Muscle of leg (tissue), 11 donors: ENCODE data around the gene ZBTB34. TPM values are rescaled to one million over a fixed set of nuclear protein-coding genes. Genes with fewer than 3 reads are reported as not detected.

Experiments used
- DNase-seq: peaks from one replicate; pipeline ENCODE4 v3.0.0; 2013
- H3K27ac ChIP-seq: one replicate; pipeline ENCODE4 v1.5.1; 2013; ENCODE audit warnings: mild to moderate bottlenecking, low read length, control low read depth
- H3K27me3 ChIP-seq: one replicate; pipeline ENCODE4 v1.6.1; 2013; ENCODE audit warnings: low read length; ENCODE audit not compliant: control insufficient read depth, insufficient read depth
- H3K36me3 ChIP-seq: one replicate; pipeline ENCODE4 v1.6.1; 2013; ENCODE audit warnings: low read length; ENCODE audit not compliant: control insufficient read depth, insufficient read depth
- H3K4me1 ChIP-seq: one replicate; pipeline ENCODE4 v1.6.1; 2013; ENCODE audit warnings: low read length; ENCODE audit not compliant: control insufficient read depth, insufficient read depth
- H3K4me3 ChIP-seq: one replicate; pipeline ENCODE4 v1.5.1; 2013; ENCODE audit warnings: low read length, control low read depth
- H3K9me3 ChIP-seq: replicated peaks from 2 replicates; pipeline ENCODE4 v1.6.1; 2013; ENCODE audit warnings: low read depth, low read length; ENCODE audit not compliant: control insufficient read depth
- WGBS: methylation state at CpG from one replicate; pipeline ENCODE4 v1.1.5; 2013; ENCODE audit warnings: missing lambda C conversion rate; ENCODE audit not compliant: insufficient coverage; 5-methylcytosine and 5-hydroxymethylcytosine counted together
- polyA plus RNA-seq, 8 donors: library from polyadenylated mRNA; unstranded; fragments of 120-200 nt; gene quantifications; one replicate each; pipeline versions ENCODE4 v1.2.1 to v1.2.3, GENCODE V29; 2013; ENCODE audit warnings: inconsistent platforms in 1 of 8, low replicate concordance in 1 of 8; ENCODE audit not compliant: insufficient read length in 8 of 8, insufficient read depth in 1 of 8
- total RNA-seq: library from RNA; stranded (reverse); fragments of 120-200 nt; gene quantifications from one replicate; pipeline ENCODE4 v1.2.4, GENCODE V29; 2013

The ZBTB34 gene
- total and polyA plus RNA-seq, 9 donors: 8.4 to 13.7 (median 10.3) TPM

DNA sequence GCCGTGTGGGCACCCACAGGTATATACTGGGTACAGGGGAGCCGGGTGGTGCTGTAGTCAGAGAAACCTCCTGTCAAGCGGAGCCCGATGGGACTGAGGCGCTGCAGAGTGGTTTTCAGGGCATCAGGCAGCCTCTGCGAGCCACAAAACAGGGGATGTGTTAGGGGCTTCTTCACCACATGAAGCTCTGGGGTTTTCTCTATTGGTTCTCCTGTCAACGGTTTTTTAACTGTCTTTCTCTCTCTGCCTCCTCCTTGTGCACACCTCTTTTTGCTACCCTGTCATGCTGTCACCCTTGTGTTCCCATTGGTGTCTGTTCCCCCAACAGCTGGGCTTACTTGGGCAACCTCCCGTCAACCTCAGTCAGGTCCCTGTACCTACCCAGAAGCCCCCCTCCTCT lies 74.0 kb downstream of the ZBTB34 start:
- WGBS: 89% methylated on average over 7 of the region's 8 CpGs
- Histone ChIP-seq H3K9me3 (no peaks in the 10 kb centered on the region), H3K4me3 (no peak overlapping the region), H3K27ac (no peak overlapping the region), H3K4me1 (no peaks in the 10 kb centered on the region), H3K27me3 (no peaks in the 10 kb centered on the region), H3K36me3 (no peaks in the 10 kb centered on the region)
- DNase-seq: no peak

Other genes with a start within 250 kb of the ZBTB34 start
- gene LMX1B, start 246.7 kb upstream of the ZBTB34 start, total RNA-seq: 1.0 TPM
- gene LMX1B, start 246.7 kb upstream of the ZBTB34 start, polyA plus RNA-seq: 1 to 10 TPM in 4 of 8 donors, under 1 TPM in 4; 0.16 to 2.1 (median 0.82) TPM
- gene ZBTB43, start 55.6 kb upstream of the ZBTB34 start, total RNA-seq: 10.4 TPM
- gene ZBTB43, start 55.6 kb upstream of the ZBTB34 start, polyA plus RNA-seq: 10 to 100 TPM in 7 of 8 donors, 1 to 10 TPM in 1; 9.7 to 15.6 (median 14.3) TPM
- 6.3 TPM for gene RALGPS1, start 54.1 kb downstream of the ZBTB34 start, total RNA-seq
- 1 to 10 TPM; 4.6 to 8.6 (median 7.2) TPM for gene RALGPS1, start 54.1 kb downstream of the ZBTB34 start, polyA plus RNA-seq